Bronchial epithelial cell (primary cell): Measurements from ENCODE around the gene AGTRAP. TPM values are rescaled to one million over a fixed set of nuclear protein-coding genes. Genes with fewer than 3 reads are reported as not detected.

ENCODE experiments used
- DNase-seq: peaks from one replicate; pipeline ENCODE4 v3.0.0-alpha.2; 2010; ENCODE audit warnings: low read depth
- FAIRE-seq: peaks from 2 replicates; lab custom pipeline; 2011; peaks lifted over from hg19 to GRCh38; lab: Jason Lieb, UNC
- H3K27me3 ChIP-seq: 2 replicates; pipeline ENCODE4 v1.5.1; 2011; ENCODE audit warnings: low read length; ENCODE audit not compliant: control insufficient read depth, insufficient read depth
- H3K36me3 ChIP-seq: 2 replicates; pipeline ENCODE4 v1.5.1; 2011; ENCODE audit warnings: low read length; ENCODE audit not compliant: control insufficient read depth, insufficient read depth
- H3K4me3 ChIP-seq: 2 replicates; pipeline ENCODE4 v1.5.1; 2011; ENCODE audit warnings: mild to moderate bottlenecking, low read depth, low read length, control low read depth
- CTCF ChIP-seq: IDR thresholded peaks from 2 replicates; pipeline ENCODE4 v1.5.1; 2011; ENCODE audit warnings: mild to moderate bottlenecking, moderate library complexity, low read length, control low read depth, inconsistent platforms; ENCODE audit not compliant: insufficient read depth, severe bottlenecking
- total RNA-seq: library from RNA; depleted of rRNA; stranded (reverse); fragments of >200 nt; gene quantifications from 2 replicates; pipeline ENCODE4 v1.2.1, GENCODE V29; 2014

AGTRAP gene
- total RNA-seq = 48.4 and 55.3 TPM in 2 replicates

GRCh38 chr1:11735854-11736745 is at the start of gene AGTRAP:
Gene AGTRAP (plus strand): TSS chr1:11736136. CDS start chr1:11736209, 73 bp downstream.
- Histone ChIP-seq H3K4me3 (peak within 1 kb of the TSS; percentile 99), H3K27me3 (no peaks in the 10 kb centered on the region), H3K36me3 (peaks cover 1% of the 10 kb centered on the region)
- TF ChIP-seq CTCF = peak; percentile 16
- FAIRE-seq (no peak), DNase-seq (peak; percentile 83)

GRCh38 chr1:11688506-11688905 is 47.4 kb upstream of the AGTRAP start:
- Histone ChIP-seq H3K4me3 (no peak overlapping the region), H3K27me3 (peaks cover 26% of the 10 kb centered on the region), H3K36me3 (no peaks in the 10 kb centered on the region)
- TF ChIP-seq CTCF = no peak
- FAIRE-seq (no peak), DNase-seq (no peak)

GRCh38 chr1:11690397-11691301 is 45.3 kb upstream of the AGTRAP start:
- peak; percentile 18 for FAIRE-seq
- peaks cover 39% of the 10 kb centered on the region for H3K27me3 ChIP-seq

GRCh38 chr1:11691302-11691914 is 44.5 kb upstream of the AGTRAP start, which contains the start of gene DRAXIN:
Gene DRAXIN (plus strand): TSS chr1:11691710. CDS start chr1:11706259, 14,549 bp downstream.
- Histone ChIP-seq H3K4me3 (peak within 1 kb of the TSS; percentile 6), H3K36me3 (no peaks in the 10 kb centered on the region), H3K27me3 (peaks cover 41% of the 10 kb centered on the region)
- FAIRE-seq (no peak), DNase-seq (no peak)
- TF ChIP-seq CTCF = no peak

More at GRCh38 chr1:11690397-11691301, 45.3 kb upstream of the AGTRAP start:
- DNase-seq = no peak
- H3K4me3 ChIP-seq = peak overlapping the region; percentile 6
- no peaks in the 10 kb centered on the region for H3K36me3 ChIP-seq
- no peak for TF ChIP-seq CTCF

GRCh38 chr1:11691928-11692711 is 43.8 kb upstream of the AGTRAP start:
- DNase-seq (no peak), FAIRE-seq (no peak)
- TF ChIP-seq CTCF = no peak
- Histone ChIP-seq H3K36me3 (no peaks in the 10 kb centered on the region), H3K4me3 (no peak overlapping the region), H3K27me3 (peaks cover 41% of the 10 kb centered on the region)
